Fibroblast of peridontal ligament (primary cell): ENCODE measurements around the gene CSF1R.
"Not testable (repeated sequence)": the region's sequence is repeated elsewhere in the genome, so short reads cannot be mapped to it uniquely, and the experiment has no call there.

Source experiments
- DNase-seq: peaks from one replicate; pipeline ENCODE4 v3.0.0-alpha.2; 2010; ENCODE audit errors: extremely low read depth

The CSF1R gene

GRCh38 chr5:150103678-150104549, 17.6 kb upstream of the CSF1R start:
- no peak for DNase-seq

- DNase-seq = no peak
Observed at GRCh38 chr5:150101023-150101422, 14.7 kb upstream of the CSF1R start.

GRCh38 chr5:150097152-150097551, 10.8 kb upstream of the CSF1R start:
- DNase-seq = no peak

- DNase-seq = no peak
Observed at GRCh38 chr5:150092159-150092787, 5.9 kb upstream of the CSF1R start.

GRCh38 chr5:150085191-150085912, 1.0 kb downstream of the CSF1R start:
- DNase-seq = no peak

- not testable (repeated sequence) for DNase-seq
Observed at GRCh38 chr5:150084754-150085153, 1.6 kb downstream of the CSF1R start.

GRCh38 chr5:150082889-150083288, 3.5 kb downstream of the CSF1R start:
- no peak for DNase-seq

GRCh38 chr5:150082374-150082773, 4.0 kb downstream of the CSF1R start:
- DNase-seq = no peak

GRCh38 chr5:150081541-150082283, 4.6 kb downstream of the CSF1R start:
- DNase-seq = no peak

GRCh38 chr5:150080696-150081435, 5.5 kb downstream of the CSF1R start:
- no peak for DNase-seq

- DNase-seq = no peak
Observed at GRCh38 chr5:150079909-150080461, 6.4 kb downstream of the CSF1R start.

- DNase-seq = no peak
Observed at GRCh38 chr5:150078802-150079689, 7.3 kb downstream of the CSF1R start.

- no peak for DNase-seq
Observed at GRCh38 chr5:150077996-150078801, 8.2 kb downstream of the CSF1R start.

- DNase-seq = no peak
Observed at GRCh38 chr5:150077060-150077459, 9.3 kb downstream of the CSF1R start.

- DNase-seq = no peak
Observed at GRCh38 chr5:150075806-150076205, 10.5 kb downstream of the CSF1R start.

GRCh38 chr5:150075233-150075632, 11.1 kb downstream of the CSF1R start:
- DNase-seq = no peak

- no peak for DNase-seq
Observed at GRCh38 chr5:150073677-150074076, 12.7 kb downstream of the CSF1R start.

- DNase-seq = no peak
Observed at GRCh38 chr5:150073086-150073625, 13.2 kb downstream of the CSF1R start.

- DNase-seq = no peak
Observed at GRCh38 chr5:150070821-150071220, 15.5 kb downstream of the CSF1R start.
